ENCODE results near the gene RAP1A. TPM values are rescaled to one million over a fixed set of nuclear protein-coding genes. Genes with fewer than 3 reads are reported as not detected.

The RAP1A gene
- total RNA-seq, 2 donors from 2014 or later, result 31.4 to 39.1 TPM

DNA sequence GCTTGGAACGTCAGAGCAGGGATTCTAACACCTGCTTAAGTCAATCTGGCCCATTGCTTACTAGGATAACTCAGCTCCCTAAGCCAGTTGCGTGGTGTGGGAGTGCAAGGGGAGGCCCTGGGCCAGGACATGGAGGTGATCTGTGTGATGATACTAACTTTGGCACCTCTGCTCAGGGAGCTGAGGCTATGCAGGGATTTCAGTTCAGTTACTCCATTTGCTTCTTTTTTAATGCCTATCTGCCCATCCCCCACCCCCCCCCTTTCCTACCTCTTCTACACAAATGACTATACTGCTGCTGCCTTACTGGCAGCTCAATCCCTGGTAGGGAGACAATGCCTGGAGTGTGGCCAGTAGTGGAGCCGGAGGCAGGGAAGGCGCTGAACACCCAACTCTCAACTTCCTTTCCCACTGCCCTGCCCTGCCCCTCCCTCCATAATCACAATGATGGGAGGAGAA is 100.1 kb downstream of the RAP1A start:
- no peaks in the 10 kb centered on the region for H3K36me3 ChIP-seq
- intact Hi-C loops (cut with DNase I), result loop anchor here (5.0 kb wide), 1 partner anchor 38 kb away; the partner anchor contains the start of gene DDX20
- H3K4me3 ChIP-seq, result no peak overlapping the region
- no peak overlapping the region for H3K27ac ChIP-seq
- no peak for DNase-seq (ENCODE audit: low spot score)
- no peaks in the 10 kb centered on the region for H3K27me3 ChIP-seq (replicated peaks; ENCODE audit: insufficient read depth)
- H3K4me1 ChIP-seq (replicated peaks), result no peaks in the 10 kb centered on the region
- no peaks in the 10 kb centered on the region for H3K9me3 ChIP-seq
- WGBS, result 47% methylated on average over 4 of the region's 4 CpGs
- TF ChIP-seq POLR2AphosphoS5 (IDR thresholded peaks at IDR 0.05) (no peak), POLR2A (IDR thresholded peaks at IDR 0.05) (no peak)
- TF ChIP-seq, protein P1, sequence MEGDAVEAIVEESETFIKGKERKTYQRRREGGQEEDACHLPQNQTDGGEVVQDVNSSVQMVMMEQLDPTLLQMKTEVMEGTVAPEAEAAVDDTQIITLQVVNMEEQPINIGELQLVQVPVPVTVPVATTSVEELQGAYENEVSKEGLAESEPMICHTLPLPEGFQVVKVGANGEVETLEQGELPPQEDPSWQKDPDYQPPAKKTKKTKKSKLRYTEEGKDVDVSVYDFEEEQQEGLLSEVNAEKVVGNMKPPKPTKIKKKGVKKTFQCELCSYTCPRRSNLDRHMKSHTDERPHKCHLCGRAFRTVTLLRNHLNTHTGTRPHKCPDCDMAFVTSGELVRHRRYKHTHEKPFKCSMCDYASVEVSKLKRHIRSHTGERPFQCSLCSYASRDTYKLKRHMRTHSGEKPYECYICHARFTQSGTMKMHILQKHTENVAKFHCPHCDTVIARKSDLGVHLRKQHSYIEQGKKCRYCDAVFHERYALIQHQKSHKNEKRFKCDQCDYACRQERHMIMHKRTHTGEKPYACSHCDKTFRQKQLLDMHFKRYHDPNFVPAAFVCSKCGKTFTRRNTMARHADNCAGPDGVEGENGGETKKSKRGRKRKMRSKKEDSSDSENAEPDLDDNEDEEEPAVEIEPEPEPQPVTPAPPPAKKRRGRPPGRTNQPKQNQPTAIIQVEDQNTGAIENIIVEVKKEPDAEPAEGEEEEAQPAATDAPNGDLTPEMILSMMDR (IDR thresholded peaks at IDR 0.05), result no peak

DNA sequence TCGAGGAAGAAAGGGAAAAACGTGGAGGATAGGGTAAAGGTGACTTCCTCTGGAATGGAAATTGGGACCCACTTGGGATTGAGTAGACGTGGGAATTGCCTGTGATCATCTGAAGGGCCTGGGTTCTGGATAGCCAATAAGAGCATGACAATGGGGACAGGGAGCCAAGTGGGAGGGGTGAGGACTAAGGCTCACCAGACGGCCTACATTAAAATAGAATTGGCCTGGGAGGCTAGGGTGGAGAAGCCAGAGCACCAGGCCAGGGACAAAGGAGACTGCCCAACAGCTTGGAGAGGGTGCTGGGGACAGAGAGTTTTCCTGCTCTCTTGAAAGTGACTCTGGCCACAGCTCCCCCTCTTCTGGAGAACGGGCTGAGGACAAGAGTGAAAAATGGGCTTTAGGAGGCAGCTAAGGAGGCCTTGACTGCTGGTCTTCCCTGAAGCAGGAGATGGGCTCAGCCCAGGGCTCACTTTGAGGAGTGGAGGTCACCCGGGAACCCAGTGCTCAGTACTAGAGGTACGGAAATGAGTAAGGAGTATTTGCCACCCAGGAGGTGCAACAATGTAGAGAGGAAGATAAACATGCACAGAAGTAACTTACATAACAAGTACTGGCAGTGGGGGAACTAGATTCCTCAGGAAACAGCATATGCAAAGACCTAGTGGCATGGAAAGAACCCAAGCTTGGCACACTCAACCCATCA is 100.8 kb downstream of the RAP1A start:
- no peaks in the 10 kb centered on the region for H3K36me3 ChIP-seq
- no peak for DNase-seq (ENCODE audit: low spot score)
- H3K4me1 ChIP-seq (replicated peaks), result no peaks in the 10 kb centered on the region
- no peak overlapping the region for H3K4me3 ChIP-seq
- intact Hi-C loops (cut with DNase I), result no loop called here
- no peaks in the 10 kb centered on the region for H3K27me3 ChIP-seq (replicated peaks; ENCODE audit: insufficient read depth)
- no peak overlapping the region for H3K27ac ChIP-seq
- WGBS, result 53% methylated on average over 7 of the region's 7 CpGs
- TF ChIP-seq POLR2A (IDR thresholded peaks at IDR 0.05) (no peak), POLR2AphosphoS5 (IDR thresholded peaks at IDR 0.05) (no peak)
- TF ChIP-seq, protein P1 (IDR thresholded peaks at IDR 0.05), result no peak
- no peaks in the 10 kb centered on the region for H3K9me3 ChIP-seq

DNA sequence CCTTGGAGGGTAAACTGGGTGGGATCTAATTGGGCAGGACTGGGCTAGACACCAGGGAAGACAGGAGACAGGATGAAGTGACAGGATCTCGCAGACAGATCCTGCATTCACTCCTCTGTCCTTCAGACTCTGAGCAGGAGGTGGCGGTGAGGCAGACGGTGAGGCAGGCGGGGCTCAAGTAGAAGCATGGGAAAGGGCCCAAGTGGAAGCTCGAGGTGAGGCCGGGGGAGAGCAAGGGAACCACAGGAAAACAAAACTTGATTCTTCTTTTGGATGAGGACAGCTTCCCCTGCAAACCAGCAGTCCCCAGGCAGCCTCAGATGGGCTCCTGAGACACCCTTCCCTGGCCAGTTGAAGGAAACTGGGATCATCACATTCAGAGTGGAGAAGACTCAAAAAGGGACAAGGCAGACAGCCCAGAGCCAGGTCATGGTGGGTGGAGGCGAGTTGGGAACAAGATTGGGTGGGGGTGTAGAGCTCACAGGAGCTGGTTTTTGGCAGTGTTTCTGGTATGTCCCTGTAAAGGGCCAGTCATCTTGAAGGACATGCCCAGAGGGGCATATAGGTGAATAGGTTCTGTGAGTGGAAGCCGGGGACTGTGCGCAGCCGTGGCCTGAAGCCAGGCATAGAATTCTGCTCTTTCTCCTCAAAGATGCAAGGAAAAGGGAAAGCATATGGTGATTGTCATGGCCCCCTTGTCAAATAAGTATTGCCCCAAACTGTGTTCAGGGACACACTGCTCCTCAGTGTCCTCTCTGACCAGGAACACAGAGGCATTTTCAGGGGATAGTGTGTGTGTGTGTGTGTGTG is 101.6 kb downstream of the RAP1A start:
- no peak overlapping the region for H3K27ac ChIP-seq

GRCh38 chr1:111723091-111723806 is 103.7 kb downstream of the RAP1A start:
- no peak overlapping the region for H3K27ac ChIP-seq
- H3K4me3 ChIP-seq, result no peak overlapping the region
- 80% methylated on average over 7 of the region's 7 CpGs for WGBS
- no peaks in the 10 kb centered on the region for H3K4me1 ChIP-seq (replicated peaks)
- no peaks in the 10 kb centered on the region for H3K36me3 ChIP-seq
- no peaks in the 10 kb centered on the region for H3K27me3 ChIP-seq (replicated peaks; ENCODE audit: insufficient read depth)
- DNase-seq (ENCODE audit: low spot score), result no peak
- intact Hi-C loops (cut with DNase I), result no loop called here
- no peaks in the 10 kb centered on the region for H3K9me3 ChIP-seq
- TF ChIP-seq, protein P1 (IDR thresholded peaks at IDR 0.05), result no peak
- TF ChIP-seq POLR2AphosphoS5 (IDR thresholded peaks at IDR 0.05) (no peak), POLR2A (IDR thresholded peaks at IDR 0.05) (no peak)

More for the DNA sequence above, 101.6 kb downstream of the RAP1A start:
- Histone ChIP-seq H3K4me3 (no peak overlapping the region), H3K36me3 (no peaks in the 10 kb centered on the region), H3K4me1 (replicated peaks) (no peaks in the 10 kb centered on the region), H3K27me3 (replicated peaks; ENCODE audit: insufficient read depth) (no peaks in the 10 kb centered on the region), H3K9me3 (no peaks in the 10 kb centered on the region)
- no peak for DNase-seq (ENCODE audit: low spot score)
- TF ChIP-seq POLR2A (IDR thresholded peaks at IDR 0.05), result no peak
- TF ChIP-seq POLR2AphosphoS5 (IDR thresholded peaks at IDR 0.05), result no peak
- TF ChIP-seq, protein P1 (IDR thresholded peaks at IDR 0.05), result no peak
- intact Hi-C loops (cut with DNase I), result no loop called here
- 43% methylated on average over 10 of the region's 10 CpGs for WGBS

All from prostate gland (tissue), 2 donors.